PC-3 (cell line): ENCODE results near the gene CHL1.

Experiments used
- CTCF ChIP-seq: fragments of 300-600 bp; sonication (generic); conservative IDR thresholded peaks from 2 replicates; pipeline ENCODE4 v1.5.1; 2017; ENCODE audit warnings: antibody characterized with exemption, low read depth, mild to moderate bottlenecking, low read length
- EZH2 ChIP-seq: fragments of 300-600 bp; sonication (generic); IDR thresholded peaks from one replicate; pipeline ENCODE4 v1.6.1; 2017; ENCODE audit warnings: antibody characterized with exemption, mild to moderate bottlenecking, low read length; ENCODE audit not compliant: unreplicated experiment

- TF ChIP-seq CTCF, result no peak
- no peak for TF ChIP-seq EZH2
Measured at GRCh38 chr3:248864-249520, 52.4 kb downstream of the CHL1 start.
